ENCODE results near the gene FAM107B.
"Not testable (repeated sequence)": the region's sequence is repeated elsewhere in the genome, so short reads cannot be mapped to it uniquely, and the experiment has no call there.

FAM107B gene

GRCh38 chr10:14594878-14595525 lies 179.7 kb downstream of the FAM107B start:
- no peak for DNase-seq

- DNase-seq: no peak
Measured at GRCh38 chr10:14593806-14594205, 180.9 kb downstream of the FAM107B start.

- DNase-seq: no peak
Measured at GRCh38 chr10:14592566-14592965, 182.1 kb downstream of the FAM107B start.

DNA sequence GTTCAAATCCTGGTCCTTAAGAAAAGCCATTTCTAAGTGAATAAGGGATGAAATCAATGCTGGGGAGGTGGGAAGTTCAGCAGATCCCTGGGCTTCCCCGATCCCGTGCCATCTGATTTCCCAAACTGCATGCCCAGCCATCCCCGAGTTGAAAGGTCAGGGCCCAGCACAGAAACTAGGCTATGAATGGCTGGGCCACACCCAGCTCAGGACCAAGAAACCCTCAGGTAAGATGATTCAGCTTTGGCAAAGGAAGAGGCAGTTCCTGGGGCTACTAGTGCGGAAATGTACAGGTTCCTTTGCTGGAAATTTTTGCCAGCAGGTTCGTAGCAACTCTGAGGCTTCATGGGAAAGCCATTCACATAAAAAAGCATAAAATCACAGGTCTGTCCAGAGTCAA lies 182.7 kb downstream of the FAM107B start:
- no peak for DNase-seq

DNA sequence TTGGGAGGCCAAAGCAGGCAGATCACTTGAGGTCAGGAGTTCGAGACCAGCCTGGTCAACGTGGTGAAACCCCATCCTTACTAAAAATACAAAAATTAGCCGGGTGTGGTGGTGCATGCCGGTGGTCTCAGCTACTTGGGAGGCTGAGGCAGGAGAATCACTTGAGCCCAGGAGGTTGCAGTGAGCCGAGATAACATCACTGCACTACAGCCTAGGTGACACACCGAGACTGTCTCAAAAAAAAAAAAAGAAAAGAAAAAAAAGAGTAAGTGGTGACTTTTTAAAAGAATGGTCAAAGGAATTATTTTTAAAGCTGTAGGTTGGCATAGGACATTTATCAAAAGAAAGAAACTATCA lies 185.8 kb downstream of the FAM107B start:
- DNase-seq: not testable (repeated sequence)

GRCh38 chr10:14588084-14588937 lies 186.4 kb downstream of the FAM107B start:
- DNase-seq: no peak

GRCh38 chr10:14587540-14588083 lies 187.1 kb downstream of the FAM107B start:
- DNase-seq: no peak

GRCh38 chr10:14586901-14587300 lies 187.8 kb downstream of the FAM107B start:
- DNase-seq: no peak

DNA sequence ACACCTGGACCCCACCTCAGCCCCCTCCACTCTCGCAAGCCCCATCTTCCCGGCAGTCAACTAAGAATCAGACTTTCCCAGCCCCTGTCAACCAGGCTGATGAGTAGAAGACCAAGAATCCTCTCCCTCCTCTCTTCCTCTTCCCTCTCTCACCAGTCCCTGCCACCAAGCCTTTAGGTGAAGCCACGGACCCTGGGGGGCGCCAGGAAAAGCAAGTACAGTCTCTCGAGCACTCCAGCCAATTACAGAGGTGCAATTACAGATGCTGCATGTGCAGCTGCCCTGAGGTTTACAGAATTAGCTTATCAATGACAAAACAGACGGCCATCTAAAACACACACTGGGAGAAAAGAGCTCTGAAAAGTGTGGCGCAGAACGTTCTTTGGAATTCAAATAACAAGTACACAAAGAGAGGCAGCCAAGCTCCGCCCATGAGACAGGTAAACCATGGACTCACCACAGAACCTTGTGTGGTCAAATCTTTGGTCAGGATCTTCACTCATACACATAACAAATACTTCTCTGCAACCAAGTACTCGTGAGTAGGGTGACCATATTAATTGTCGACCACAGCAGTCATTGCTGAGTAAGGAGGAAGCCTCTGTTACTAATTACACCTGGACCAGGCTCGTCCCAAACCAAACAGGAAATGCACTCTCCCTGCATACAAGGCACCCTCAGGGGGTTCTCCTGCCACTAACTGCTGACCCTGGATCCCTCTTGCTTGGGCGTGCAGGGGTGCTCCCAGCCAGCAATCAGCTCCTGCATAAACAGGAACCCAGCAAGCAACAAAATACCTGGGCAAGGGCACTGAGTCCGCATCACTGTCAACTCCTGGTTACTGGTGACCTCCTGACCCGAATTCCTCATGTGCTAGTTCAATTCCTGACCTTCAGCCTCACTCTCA lies 189.2 kb downstream of the FAM107B start:
- no peak for DNase-seq

DNA sequence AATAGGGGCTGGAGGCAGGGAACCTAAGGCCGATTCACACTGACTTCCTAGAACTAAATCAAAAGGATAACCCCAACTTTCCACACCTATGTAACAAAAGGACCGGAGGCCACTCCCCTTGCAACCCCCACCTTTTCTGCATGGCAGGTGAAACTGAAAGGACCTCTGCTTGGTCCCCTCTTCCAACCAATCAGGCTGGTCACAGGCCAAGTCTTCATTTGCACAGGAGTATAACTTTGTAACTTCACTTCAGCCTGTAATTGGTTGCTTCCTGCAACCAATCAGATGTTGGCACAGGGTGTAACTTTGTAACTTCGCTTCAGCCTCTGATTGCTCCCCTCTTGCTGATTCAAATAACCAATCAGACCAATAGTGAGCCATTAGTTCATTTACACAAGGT lies 190.0 kb downstream of the FAM107B start:
- DNase-seq: no peak

- no peak for DNase-seq
Measured at GRCh38 chr10:14583967-14584366, 190.7 kb downstream of the FAM107B start.

- DNase-seq: no peak
Measured at GRCh38 chr10:14583252-14583651, 191.4 kb downstream of the FAM107B start.

GRCh38 chr10:14581553-14582321 lies 193.0 kb downstream of the FAM107B start:
- no peak for DNase-seq

GRCh38 chr10:14580671-14581332 lies 193.9 kb downstream of the FAM107B start:
- DNase-seq: no peak

GRCh38 chr10:14579405-14579804 lies 195.3 kb downstream of the FAM107B start:
- no peak for DNase-seq

GRCh38 chr10:14578060-14578952 lies 196.4 kb downstream of the FAM107B start:
- DNase-seq: no peak

DNA sequence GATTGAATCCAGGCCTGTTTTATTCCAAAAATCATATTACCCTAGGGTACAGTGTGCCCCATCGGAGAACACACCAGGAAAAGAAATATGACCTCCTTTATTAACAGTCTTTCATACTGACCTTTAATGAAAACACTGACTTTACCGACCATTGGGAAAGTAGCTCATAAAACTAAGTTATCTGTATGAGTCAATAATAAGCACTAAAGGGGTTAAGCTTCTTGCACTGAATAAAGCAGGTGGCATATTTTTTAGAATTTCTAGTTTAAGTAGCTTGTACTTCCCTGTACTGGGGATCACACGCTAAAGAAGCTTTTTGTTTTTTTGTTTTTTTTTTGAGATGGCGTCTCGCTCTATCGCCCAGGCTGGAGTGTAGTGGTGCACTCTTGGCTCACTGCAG lies 199.8 kb downstream of the FAM107B start:
- no peak for DNase-seq

- no peak for DNase-seq
Measured at GRCh38 chr10:14574291-14574690, 200.4 kb downstream of the FAM107B start.

GRCh38 chr10:14573666-14574261 lies 200.9 kb downstream of the FAM107B start:
- DNase-seq: no peak

DNA sequence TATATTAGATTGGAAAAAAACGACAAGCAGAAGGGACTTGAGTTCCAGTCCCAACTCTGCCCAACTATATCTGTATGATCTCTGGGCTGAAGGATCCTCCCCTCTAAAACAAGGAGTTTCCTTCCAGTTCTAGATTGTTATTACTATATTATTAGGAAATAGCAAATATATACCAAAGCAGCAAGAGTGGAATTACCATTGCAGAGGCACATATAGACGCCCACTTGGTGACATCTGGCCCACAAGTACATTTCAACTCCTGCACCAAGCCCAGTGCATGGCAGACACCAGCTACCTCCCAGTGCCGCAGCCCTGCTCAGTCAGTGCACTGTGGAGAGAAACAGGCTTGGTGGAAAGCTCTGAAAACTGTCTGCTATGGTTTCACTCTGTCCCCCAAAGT lies 201.9 kb downstream of the FAM107B start:
- no peak for DNase-seq

Measured in NCI-H774 (cell line).